GM18867 (cell line): ENCODE measurements around the gene S100A7A.

ENCODE experiments used
- ATAC-seq: cut with Tn5 transposase; IDR thresholded peaks from one replicate; pipeline ENCODE4 v1.9.1; 2021; ENCODE audit warnings: mild to moderate bottlenecking, moderate library complexity; ENCODE audit not compliant: unreplicated experiment

The S100A7A gene

DNA sequence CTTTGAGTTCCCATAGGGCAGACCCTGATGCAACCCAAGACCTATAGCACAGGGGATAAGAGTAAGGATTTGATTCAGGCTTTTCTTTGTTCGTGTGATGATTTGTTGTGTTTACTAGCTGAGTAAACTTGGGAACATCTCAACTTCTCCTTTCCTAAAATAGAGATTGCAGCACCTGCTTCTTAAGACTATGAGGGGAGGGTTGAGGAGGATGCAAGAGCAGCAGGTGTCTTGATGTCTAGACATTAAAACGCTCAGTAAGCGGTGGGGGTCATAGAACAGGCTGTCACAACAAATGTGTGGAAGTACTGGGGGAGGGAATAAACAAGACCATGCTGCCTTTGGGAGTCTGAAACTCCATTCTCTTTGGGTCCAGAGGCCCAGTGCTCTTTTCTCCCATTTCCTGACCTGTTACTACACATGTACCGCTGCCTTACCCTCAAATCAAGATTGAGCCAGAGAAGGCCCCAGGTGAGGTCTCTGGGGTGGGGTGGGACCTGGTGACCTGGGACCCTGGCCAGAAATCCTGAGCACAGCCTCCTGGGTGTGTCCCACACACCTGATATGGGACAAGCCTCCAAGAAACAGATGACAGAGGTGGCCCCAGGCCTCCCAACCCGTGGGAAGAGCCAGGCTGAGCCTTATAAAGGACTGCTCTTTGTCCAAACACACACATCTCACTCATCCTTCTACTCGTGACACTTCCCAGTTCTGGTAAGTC lies at the start of gene S100A7A:
Gene S100A7A (plus strand): TSS at position 671 of the 721 bp plus-strand sequence. CDS start 1,563 bp downstream, outside the sequence.
- no peak for ATAC-seq

- ATAC-seq, result no peak
Measured at GRCh38 chr1:153367090-153367489, 49.2 kb upstream of the S100A7A start.

GRCh38 chr1:153368495-153368894 lies 47.8 kb upstream of the S100A7A start:
- ATAC-seq, result no peak

DNA sequence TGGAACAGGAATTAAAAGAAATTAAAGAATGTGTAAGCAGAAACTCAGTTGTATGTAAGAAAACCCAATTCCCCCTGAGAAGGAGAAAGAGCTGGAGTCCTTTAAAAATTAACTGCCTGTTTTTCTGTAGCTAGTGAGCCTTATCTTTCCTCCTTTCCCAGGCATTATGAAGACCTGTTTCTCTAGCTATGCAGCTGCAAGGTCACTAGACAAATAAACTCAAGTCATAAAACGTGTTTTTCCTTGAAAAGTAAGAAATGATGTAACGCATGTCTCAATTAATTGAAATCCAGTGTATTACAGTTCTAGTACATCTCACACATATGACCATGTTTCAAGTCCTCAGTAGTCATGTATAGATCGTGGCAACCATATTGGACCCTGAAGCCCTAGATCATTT lies 46.2 kb upstream of the S100A7A start:
- no peak for ATAC-seq

DNA sequence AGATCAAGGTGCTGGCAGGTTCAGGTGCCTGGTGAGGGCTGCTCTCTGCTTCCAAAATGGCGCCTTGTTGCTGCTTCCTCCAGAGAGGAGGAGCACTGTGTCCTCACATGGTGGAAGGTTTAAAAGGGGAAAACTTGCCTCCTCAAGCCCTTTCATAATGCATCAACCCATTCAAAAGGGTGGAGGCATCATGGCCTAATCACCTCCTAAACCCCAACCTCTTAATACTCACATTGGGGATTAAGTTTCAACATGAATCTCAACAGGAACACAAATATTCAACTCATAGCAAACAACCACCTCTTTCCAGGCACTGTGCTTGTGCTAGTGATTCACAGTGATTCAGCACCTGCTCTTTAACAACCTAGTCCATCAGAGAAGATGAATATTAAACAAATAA lies 45.1 kb upstream of the S100A7A start:
- ATAC-seq, result no peak

DNA sequence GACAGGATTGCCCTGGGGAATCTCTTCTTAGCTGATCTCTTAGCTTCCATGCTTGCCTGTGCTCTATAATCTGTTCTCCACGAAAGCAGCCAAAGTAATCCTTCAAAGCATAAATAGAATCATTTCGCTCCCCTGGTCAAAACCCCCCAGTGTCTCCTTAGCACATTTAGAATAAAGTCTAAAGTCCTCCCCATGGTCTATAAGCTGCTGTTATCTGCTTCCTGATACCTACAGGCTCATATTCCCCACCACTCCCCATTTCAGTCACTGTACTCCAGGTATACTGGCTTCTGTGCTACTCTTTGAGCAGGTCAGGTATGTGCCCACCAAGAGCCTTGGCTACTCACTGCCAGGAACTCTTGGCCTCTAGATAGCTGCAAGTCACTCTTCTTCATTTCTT lies 43.7 kb upstream of the S100A7A start:
- no peak for ATAC-seq

- ATAC-seq, result no peak
Measured at GRCh38 chr1:153374071-153374470, 42.2 kb upstream of the S100A7A start.

GRCh38 chr1:153375511-153375910 lies 40.8 kb upstream of the S100A7A start, which contains the start of gene S100A12:
Gene S100A12 (minus strand): TSS chr1:153375621. CDS start chr1:153374592, 1,029 bp downstream.
- ATAC-seq, result no peak

- ATAC-seq, result no peak
Measured at GRCh38 chr1:153379591-153379990, 36.7 kb upstream of the S100A7A start.

GRCh38 chr1:153380711-153381110 lies 35.6 kb upstream of the S100A7A start:
- no peak for ATAC-seq

DNA sequence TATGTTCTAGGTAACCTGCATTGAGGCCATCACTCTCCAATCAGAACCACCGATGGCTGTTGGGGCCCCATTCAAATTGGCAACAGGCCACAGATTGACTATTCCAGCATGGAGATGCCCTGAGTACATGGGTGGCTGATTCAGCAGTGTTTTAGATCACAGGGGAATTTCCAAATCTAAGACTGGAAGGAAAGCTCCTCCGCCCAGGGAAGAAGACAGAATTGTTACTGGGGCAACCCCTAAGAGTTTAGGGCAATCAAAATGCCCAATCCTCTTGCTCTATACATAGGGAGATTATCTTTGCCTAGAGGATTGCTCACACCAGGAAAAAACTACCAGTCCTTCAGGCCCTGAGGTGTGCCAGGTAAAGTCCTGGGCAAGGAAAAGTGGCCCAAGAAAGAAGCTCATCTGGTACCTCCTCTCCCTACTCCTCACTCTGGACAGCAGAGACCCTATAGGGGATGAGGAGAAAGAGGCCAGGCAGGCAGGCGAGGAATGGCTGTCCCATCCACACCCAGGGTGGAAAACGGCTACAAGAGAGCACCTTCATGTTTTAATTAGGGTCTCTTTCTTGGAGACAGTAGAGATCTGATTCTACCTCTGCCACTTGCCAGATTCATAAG lies 31.3 kb upstream of the S100A7A start:
- ATAC-seq, result no peak

GRCh38 chr1:153386500-153386901 lies 29.8 kb upstream of the S100A7A start:
- no peak for ATAC-seq

DNA sequence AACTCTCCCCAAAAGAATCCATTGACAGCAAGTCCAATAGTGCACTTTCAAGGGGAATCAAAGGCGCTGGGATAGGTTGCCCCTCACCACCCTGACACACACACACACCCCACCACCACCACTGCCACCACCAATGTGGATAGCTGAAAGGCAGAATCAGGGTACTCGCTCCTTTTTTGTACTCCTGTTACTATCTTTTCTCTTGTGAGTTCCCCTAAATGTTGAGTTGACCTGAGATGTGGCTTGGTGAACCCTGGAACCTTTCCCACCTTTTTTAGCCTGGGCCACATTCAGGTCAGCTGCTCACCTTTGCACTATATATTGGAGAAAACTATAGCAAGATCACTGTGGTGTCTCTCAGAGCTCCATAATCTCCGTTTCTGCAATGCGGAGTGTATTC lies 29.3 kb upstream of the S100A7A start:
- no peak for ATAC-seq

- no peak for ATAC-seq
Measured at GRCh38 chr1:153387785-153388184, 28.5 kb upstream of the S100A7A start.

DNA sequence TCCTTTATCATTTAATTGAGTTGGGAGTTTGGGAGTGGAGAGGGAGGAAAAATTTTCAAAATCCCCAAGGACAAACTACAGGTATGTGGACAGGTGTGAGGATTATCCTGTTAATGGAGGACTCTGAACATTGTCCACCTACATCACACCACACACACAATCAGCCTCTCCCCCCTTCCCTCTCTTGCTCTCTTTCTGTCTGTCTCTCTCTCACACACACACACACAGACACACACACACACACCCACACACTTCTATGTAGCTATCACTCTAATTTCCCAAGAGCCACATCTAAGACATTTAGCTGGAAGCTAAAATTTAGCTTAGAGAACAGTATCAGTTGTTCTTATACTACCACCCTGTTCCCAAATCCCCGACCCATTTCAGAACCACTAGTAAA lies 26.9 kb upstream of the S100A7A start:
- ATAC-seq, result no peak

- no peak for ATAC-seq
Measured at GRCh38 chr1:153389973-153390879, 26.1 kb upstream of the S100A7A start.

DNA sequence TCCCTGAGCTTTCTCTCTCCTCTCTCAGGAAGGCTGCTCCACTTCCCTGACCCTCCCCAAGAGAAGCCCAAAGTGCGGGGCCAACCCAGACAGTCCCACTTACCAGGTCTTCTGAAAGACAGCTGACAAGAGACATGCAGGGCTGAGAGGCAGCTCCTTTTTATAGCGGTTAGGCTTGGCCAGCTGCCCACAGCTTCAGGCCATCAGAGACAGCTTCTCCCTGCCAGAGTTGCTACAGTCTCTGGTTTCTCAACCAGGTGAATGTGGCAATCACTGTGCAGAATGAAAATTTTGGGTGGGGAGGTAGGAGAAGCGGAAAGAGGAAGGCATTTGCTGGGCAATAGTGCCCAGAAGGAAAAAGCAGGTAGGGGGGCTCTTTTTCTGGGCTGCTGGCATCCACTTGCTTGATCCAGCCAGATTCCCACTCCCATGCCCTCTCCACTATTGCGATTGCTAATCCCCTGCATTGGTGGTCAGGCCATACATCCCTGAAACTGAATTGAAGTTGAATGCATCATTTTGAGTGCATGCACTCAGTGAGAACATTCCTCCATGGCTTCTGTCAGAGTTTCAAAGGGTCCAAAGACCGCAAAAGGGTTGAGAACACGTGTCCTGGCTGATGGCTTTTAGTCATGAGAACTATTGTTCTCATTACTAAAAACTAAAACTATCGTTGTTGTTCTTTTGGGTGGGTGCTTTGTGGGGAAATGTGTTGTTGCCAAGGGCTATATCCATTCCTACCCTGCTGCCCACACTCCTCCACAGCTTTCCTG lies 25.2 kb upstream of the S100A7A start, which contains the start of gene S100A8:
Gene S100A8 (minus strand): TSS at position 136 of the 773 bp plus-strand sequence. CDS start 538 bp downstream, outside the sequence.
- ATAC-seq, result no peak

DNA sequence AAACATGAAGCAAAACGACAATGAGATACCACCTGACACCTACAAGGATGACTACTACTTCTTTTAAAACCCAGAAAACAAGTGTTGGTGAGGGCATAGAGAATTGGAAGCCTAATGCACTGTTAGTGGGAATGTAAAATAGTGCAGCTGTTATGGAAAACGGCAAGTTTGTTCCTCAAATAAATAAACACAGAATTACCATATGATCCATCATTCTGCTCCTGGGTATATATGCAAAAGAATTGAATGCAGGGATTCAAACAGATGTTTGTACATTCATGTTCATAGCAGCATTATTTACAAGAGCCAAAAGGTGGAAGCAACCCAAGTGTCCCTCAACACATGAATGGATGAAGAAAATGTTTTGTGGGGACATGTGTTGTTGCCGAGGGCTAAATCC lies 24.1 kb upstream of the S100A7A start:
- ATAC-seq, result no peak

GRCh38 chr1:153392822-153393221 lies 23.5 kb upstream of the S100A7A start:
- ATAC-seq, result no peak

DNA sequence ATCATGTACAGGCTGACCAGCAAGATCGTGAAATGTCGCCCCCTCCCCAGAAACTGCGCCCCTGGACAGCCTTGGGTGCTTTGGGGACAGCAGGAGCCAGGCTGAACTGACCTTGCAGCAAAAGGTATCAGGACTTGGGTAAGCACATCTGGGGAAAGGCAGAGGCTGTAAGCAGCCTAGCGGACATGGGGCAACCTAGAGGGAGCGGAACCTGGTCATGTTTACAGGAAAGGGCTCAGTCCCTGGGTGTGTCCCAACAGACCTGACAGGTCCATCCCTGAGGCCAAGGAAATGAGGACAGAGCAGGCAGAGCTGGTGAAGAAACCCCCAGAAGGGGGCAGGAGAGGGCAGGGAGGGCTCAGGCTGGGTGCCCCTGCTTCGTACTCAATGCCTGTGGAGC lies 22.4 kb upstream of the S100A7A start:
- ATAC-seq, result no peak

DNA sequence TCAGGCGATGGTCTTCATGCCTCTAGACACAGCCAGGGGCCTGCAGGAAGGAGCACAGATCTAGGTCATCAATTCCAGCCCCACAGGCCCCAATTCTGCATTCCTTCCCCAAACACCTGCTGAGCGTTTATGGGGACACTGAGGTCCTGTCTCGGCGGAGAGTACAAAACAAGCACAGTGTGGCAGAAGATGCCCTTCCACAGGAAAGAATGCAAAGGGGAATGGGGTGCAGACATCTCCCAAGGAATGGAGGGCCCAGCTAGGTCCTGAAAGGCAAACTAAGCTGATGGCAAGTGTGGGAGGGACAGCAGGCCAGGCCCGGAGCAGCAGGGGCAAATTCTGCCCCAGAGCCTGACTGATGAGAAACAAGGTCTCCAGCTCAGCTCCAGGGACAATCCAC lies 21.9 kb upstream of the S100A7A start:
- ATAC-seq, result no peak
